Mammary epithelial cell (primary cell): Measurements from ENCODE around the gene DNAJC15.
A peak's percentile ranks its signal among the peaks of the same experiment; 100 is the strongest.

Experiments used
- CTCF ChIP-seq, 2 donors: IDR thresholded peaks in 1 of 2; conservative IDR thresholded peaks in 1 of 2; 2 replicates each; pipeline ENCODE4 v1.5.1; 2011 to 2012; ENCODE audit warnings: inconsistent platforms in 2 of 2, low read length in 2 of 2, mild to moderate bottlenecking in 2 of 2, control low read depth in 1 of 2, low read depth in 1 of 2; ENCODE audit not compliant: insufficient read depth in 1 of 2; ENCODE audit errors: extremely low read depth in 1 of 2
- EZH2 ChIP-seq: IDR thresholded peaks from 2 replicates; pipeline ENCODE4 v1.6.1; 2012; ENCODE audit warnings: low read length, inconsistent platforms, borderline replicate concordance

GRCh38 chr13:43085545-43085944, 62.2 kb downstream of the DNAJC15 start:
- TF ChIP-seq CTCF (conservative IDR thresholded peaks at IDR 0.05 in 1 of 2, IDR thresholded peaks at IDR 0.05 in 1 of 2; ENCODE audit: extremely low read depth in 1 of 2, insufficient read depth in 1 of 2, low read depth in 1 of 2, low read length in 2 of 2) (peak; percentile 44 to 45), EZH2 (no peak)
